Activated B cell treated with CpG ODN at 0.5 μM for 24 hours (primary cell): Measurements from ENCODE around the gene CAPZA2. TPM values are rescaled to one million over a fixed set of nuclear protein-coding genes. Genes with fewer than 3 reads are reported as not detected.
"Not testable (repeated sequence)": the region's sequence is repeated elsewhere in the genome, so short reads cannot be mapped to it uniquely, and the experiment has no call there.

Experiments
- ATAC-seq: fragments of 200-7000 bp; cut with Tn5 transposase; one replicate; pipeline ENCODE4 v1.10.0; 2021; ENCODE audit warnings: low read depth, mild to moderate bottlenecking, moderate library complexity
- CTCF ChIA-PET: fragments of 350-600 bp; sonication (Branson Sonifier 250); formaldehyde crosslinking; loops from one replicate; lab custom pipeline; 2021; ENCODE audit warnings: antibody characterized with exemption; lab: Charles Lee
- POLR2A ChIA-PET: fragments of 350-600 bp; sonication (Branson Sonifier 250); formaldehyde crosslinking; loops from one replicate; lab custom pipeline; 2021; ENCODE audit warnings: antibody characterized with exemption; lab: Charles Lee
- DNase-seq: peaks from one replicate; pipeline ENCODE4 v3.0.0; 2022
- H3K27ac Mint-ChIP-seq: one replicate; pipeline ENCODE4 v1.8.0; 2020; ENCODE audit warnings: mixed read lengths
- H3K27me3 Mint-ChIP-seq: one replicate; pipeline ENCODE4 v1.8.0; 2021; ENCODE audit warnings: mixed read lengths
- H3K36me3 Mint-ChIP-seq: one replicate; pipeline ENCODE4 v1.8.0; 2021; ENCODE audit warnings: low read depth, mixed read lengths
- H3K4me1 Mint-ChIP-seq: one replicate; pipeline ENCODE4 v1.8.0; 2021; ENCODE audit warnings: mixed read lengths
- H3K4me3 Mint-ChIP-seq: one replicate; pipeline ENCODE4 v1.8.0; 2020; ENCODE audit warnings: mild to moderate bottlenecking, mixed read lengths
- H3K9me3 Mint-ChIP-seq: one replicate; pipeline ENCODE4 v1.8.0; 2020; ENCODE audit warnings: mixed read lengths
- intact Hi-C: fragments of 100-400 bp; cut with micrococcal nuclease; formaldehyde crosslinking; loops from one replicate; pipeline ENCODE4 v1.15.1; 2024
- total RNA-seq: library from RNA; stranded (reverse); gene quantifications from 2 replicates; pipeline ENCODE4 v1.2.3, GENCODE V29; 2022
- TF ChIP-seq, protein P1 (sequence below): fragments of 200-600 bp; IDR thresholded peaks from one replicate; pipeline ENCODE4 v1.8.0; 2022; ENCODE audit warnings: antibody characterized with exemption, mild to moderate bottlenecking

CAPZA2 gene
- 101 and 110 TPM in 2 replicates for total RNA-seq

DNA sequence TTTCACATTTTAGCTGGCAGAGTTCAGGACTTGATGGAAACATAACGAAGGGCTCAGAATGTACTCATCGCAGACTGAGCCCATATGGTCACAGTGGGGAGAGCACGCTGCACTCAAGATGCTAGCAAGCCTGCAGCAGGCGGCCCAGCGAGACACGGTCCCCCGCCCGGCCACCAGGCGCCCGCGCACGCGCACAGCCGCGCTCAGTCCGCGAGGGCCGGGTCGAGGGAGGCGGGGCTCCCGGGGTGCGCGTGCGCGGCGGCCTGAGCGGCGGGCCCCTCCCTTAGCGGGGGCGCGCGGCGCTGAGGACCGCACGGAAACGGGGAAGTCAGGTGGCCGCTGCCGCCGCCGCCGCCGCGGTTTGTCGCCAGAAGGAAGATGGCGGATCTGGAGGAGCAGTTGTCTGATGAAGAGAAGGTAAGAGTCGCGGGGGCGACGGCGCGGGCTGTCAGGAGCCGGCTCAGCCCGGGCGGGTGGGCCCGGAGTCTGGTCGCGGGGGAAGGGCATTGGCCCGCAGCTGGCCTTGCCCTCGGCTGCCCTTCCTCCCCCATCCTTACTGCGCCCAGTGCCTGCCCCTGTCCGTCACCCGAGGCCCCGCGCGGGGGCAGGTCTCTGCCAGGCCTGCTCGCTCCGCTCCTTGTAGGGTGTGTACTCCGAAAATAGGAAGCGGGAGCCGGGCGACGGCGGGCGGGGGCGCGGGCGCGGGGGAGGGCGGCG lies at the start of gene CAPZA2:
CAPZA2 (plus strand) TSS at position 354 of the 717 bp plus-strand sequence; CDS start at position 379, 25 bp downstream.
- ATAC-seq (peak; percentile 87), DNase-seq (peak; percentile 98)
- POLR2A ChIA-PET = interaction anchor here (0.5 to 0.6 kb wide), 2 partner anchors 149 to 1358 kb away, joined by 6 to 10 read pairs; no protein-coding TSS in a partner anchor
- Mint-ChIP-seq H3K4me1 (peaks cover 39% of the 10 kb centered on the region), H3K27ac (peak within 1 kb of the TSS; percentile 93), H3K27me3 (peaks cover 5% of the 10 kb centered on the region), H3K36me3 (peaks cover 12% of the 10 kb centered on the region), H3K9me3 (no peaks in the 10 kb centered on the region), H3K4me3 (peak within 1 kb of the TSS; percentile 98)
- CTCF ChIA-PET = interaction anchor here (1.0 kb wide), 1 partner anchor 272 kb away, joined by 3 read pairs; no protein-coding TSS in a partner anchor
- intact Hi-C loops = loop anchor here (1.0 to 10.0 kb wide), 8 partner anchors 18 to 1928 kb away; partner anchors contain the start of genes CAV1 and ST7
- TF ChIP-seq, protein P1, sequence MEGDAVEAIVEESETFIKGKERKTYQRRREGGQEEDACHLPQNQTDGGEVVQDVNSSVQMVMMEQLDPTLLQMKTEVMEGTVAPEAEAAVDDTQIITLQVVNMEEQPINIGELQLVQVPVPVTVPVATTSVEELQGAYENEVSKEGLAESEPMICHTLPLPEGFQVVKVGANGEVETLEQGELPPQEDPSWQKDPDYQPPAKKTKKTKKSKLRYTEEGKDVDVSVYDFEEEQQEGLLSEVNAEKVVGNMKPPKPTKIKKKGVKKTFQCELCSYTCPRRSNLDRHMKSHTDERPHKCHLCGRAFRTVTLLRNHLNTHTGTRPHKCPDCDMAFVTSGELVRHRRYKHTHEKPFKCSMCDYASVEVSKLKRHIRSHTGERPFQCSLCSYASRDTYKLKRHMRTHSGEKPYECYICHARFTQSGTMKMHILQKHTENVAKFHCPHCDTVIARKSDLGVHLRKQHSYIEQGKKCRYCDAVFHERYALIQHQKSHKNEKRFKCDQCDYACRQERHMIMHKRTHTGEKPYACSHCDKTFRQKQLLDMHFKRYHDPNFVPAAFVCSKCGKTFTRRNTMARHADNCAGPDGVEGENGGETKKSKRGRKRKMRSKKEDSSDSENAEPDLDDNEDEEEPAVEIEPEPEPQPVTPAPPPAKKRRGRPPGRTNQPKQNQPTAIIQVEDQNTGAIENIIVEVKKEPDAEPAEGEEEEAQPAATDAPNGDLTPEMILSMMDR = no peak

GRCh38 chr7:116812860-116813259 lies 49.5 kb upstream of the CAPZA2 start:
- no peak overlapping the region for H3K4me3 Mint-ChIP-seq
- no peaks in the 10 kb centered on the region for H3K4me1 Mint-ChIP-seq
- H3K9me3 Mint-ChIP-seq = no peaks in the 10 kb centered on the region
- intact Hi-C loops = no loop called here
- no peak for ATAC-seq
- H3K27ac Mint-ChIP-seq = no peak overlapping the region
- ChIA-PET POLR2A (interaction anchor here (0.6 kb wide), 1 partner anchor 41 kb away, joined by 4 read pairs; no protein-coding TSS in a partner anchor), CTCF (interaction anchor here (1.9 kb wide), 1 partner anchor 221 kb away, joined by 14 read pairs; no protein-coding TSS in a partner anchor)
- TF ChIP-seq, protein P1 = no peak
- no peaks in the 10 kb centered on the region for H3K36me3 Mint-ChIP-seq
- H3K27me3 Mint-ChIP-seq = peaks cover 8% of the 10 kb centered on the region
- no peak for DNase-seq

DNA sequence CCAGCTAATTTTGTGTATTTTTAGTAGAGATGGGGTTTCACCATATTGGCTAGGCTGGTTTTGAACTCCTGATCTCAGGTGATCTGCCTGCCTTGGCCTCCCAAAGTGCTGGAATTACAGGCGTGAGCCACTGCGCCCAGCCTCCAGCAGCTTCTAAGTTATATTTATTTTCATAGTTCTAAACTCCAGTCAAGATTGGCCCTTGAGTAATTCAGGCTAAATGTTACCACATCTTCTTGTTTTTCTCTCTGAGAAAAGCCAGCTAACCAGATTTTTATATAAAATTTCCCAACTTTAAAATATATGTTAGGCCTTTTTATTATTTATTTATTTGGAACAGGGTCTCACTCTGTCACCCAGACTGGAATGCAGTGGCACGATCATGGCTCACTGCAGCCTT lies 49.0 kb upstream of the CAPZA2 start:
- H3K27ac Mint-ChIP-seq, ATAC-seq, intact Hi-C loops, H3K36me3 Mint-ChIP-seq, H3K4me1 Mint-ChIP-seq, DNase-seq, H3K9me3 Mint-ChIP-seq, H3K4me3 Mint-ChIP-seq, H3K27me3 Mint-ChIP-seq: not testable (repeated sequence)
- ChIA-PET POLR2A (interaction anchor here (0.6 kb wide), 1 partner anchor 41 kb away, joined by 4 read pairs; no protein-coding TSS in a partner anchor), CTCF (interaction anchor here (1.9 kb wide), 1 partner anchor 222 kb away, joined by 14 read pairs; no protein-coding TSS in a partner anchor)

- no peak for ATAC-seq
Observed at GRCh38 chr7:116815041-116815440, 47.3 kb upstream of the CAPZA2 start.

GRCh38 chr7:116820149-116820548 lies 42.2 kb upstream of the CAPZA2 start:
- Mint-ChIP-seq H3K4me1 (peaks cover 7% of the 10 kb centered on the region), H3K9me3 (peaks cover 4% of the 10 kb centered on the region), H3K27me3 (peaks cover 5% of the 10 kb centered on the region), H3K36me3 (no peaks in the 10 kb centered on the region), H3K27ac (no peak overlapping the region), H3K4me3 (no peak overlapping the region)
- ATAC-seq (no peak), DNase-seq (no peak)
- TF ChIP-seq, protein P1 = no peak
- ChIA-PET POLR2A (no interaction called here), CTCF (interaction anchor here (0.7 to 1.2 kb wide), 2 partner anchors 13 to 229 kb away, joined by 3 to 7 read pairs; no protein-coding TSS in a partner anchor)
- intact Hi-C loops = no loop called here

More at GRCh38 chr7:116815041-116815440, 47.3 kb upstream of the CAPZA2 start:
- TF ChIP-seq, protein P1 = no peak
- no peak overlapping the region for H3K27ac Mint-ChIP-seq
- intact Hi-C loops = no loop called here
- no peaks in the 10 kb centered on the region for H3K9me3 Mint-ChIP-seq
- H3K4me3 Mint-ChIP-seq = no peak overlapping the region
- POLR2A ChIA-PET = no interaction called here
- H3K4me1 Mint-ChIP-seq = no peaks in the 10 kb centered on the region
- H3K36me3 Mint-ChIP-seq = no peaks in the 10 kb centered on the region
- no peak for DNase-seq
- CTCF ChIA-PET = interaction anchor here (1.9 kb wide), 2 partner anchors 224 to 226 kb away, joined by 6 to 14 read pairs; no protein-coding TSS in a partner anchor
- H3K27me3 Mint-ChIP-seq = no peaks in the 10 kb centered on the region

GRCh38 chr7:116821647-116822046 lies 40.7 kb upstream of the CAPZA2 start:
- DNase-seq, intact Hi-C loops, POLR2A ChIA-PET, H3K4me3 Mint-ChIP-seq, H3K36me3 Mint-ChIP-seq, H3K9me3 Mint-ChIP-seq, H3K4me1 Mint-ChIP-seq, H3K27ac Mint-ChIP-seq, CTCF ChIA-PET, ATAC-seq: not testable (repeated sequence)
- H3K27me3 Mint-ChIP-seq = peaks cover 12% of the 10 kb centered on the region
